Left lobe of liver (tissue), 2 donors: ENCODE measurements around the gene EPN2. TPM values are rescaled to one million over a fixed set of nuclear protein-coding genes. Genes with fewer than 3 reads are reported as not detected.

Experiments
- ATAC-seq: fragments of 200-7000 bp; cut with Tn5 transposase; one replicate; pipeline ENCODE4 v1.9.1; 2020; ENCODE audit warnings: mild to moderate bottlenecking, moderate library complexity
- DNase-seq: peaks from one replicate; pipeline ENCODE4 v3.0.0-alpha.2; 2020; ENCODE audit warnings: low spot score
- total RNA-seq: library from RNA; stranded (reverse); gene quantifications from one replicate; pipeline ENCODE4 v1.2.1, GENCODE V29; 2021
- donor health status: DM: no; HTN: no; CAD: no; lungs with moderate emphysema.
- donor health status: DM: no; HTN: yes; CAD: no.

EPN2 gene
- total RNA-seq, 1 donor from 2014 or later = 13.1 TPM

DNA sequence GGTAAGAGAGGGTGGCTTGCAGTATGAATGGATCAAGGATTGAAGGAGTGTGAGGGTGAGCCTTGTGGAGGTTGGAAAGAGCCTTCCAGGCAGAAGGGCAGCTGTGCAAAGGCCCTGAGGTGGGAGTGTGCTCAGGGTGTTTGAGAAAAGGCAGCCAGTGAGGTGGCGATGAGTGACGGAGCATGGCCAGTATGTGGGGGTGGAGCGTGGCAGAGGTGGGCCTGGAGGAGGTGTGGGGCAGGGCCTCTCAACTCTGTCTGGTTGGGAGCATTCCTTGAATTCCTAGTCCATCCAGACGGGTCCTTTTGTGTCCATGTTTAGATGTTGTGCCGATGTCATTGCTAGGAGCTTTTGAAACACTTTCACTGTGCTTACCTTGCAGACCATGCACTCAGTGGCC is 51.3 kb downstream of the EPN2 start:
- DNase-seq = no peak
- no peak for ATAC-seq

GRCh38 chr17:19290066-19290705 is 53.0 kb downstream of the EPN2 start:
- no peak for DNase-seq
- no peak for ATAC-seq

DNA sequence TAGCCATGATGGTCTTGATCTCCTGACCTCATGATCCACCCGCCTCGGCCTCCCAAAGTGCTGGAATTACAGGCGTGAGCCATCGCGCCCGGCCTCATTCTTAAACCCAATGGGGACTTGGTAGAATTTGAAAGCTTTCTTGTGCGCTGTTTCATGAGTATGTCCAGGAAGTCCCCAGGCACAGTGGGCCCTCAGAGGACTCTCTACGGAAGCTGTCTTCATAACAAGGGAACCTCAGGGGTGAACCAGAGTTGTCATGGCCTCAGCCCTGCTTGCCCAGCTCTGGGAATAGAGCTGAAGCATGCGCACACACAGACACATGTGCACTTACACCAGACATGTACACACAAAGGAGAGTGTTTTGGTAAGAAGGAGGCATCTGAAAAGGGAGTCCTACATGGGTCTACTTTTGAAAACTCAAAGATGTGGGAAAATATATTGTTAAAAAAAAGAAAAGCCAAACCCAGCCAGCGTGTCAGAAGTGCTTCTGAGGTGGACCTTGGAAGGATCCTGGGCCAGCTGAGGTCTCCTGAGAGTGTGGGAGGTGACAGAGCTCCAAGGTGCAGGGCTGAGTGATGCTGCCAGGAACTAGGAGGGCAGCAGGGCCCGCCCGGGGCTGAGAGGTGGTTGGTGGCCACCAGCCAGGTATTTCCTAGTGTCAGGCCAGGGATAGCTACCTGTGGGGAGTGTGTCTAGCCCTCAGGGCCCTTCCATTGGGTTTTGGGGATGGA is 54.6 kb downstream of the EPN2 start:
- no peak for ATAC-seq
- no peak for DNase-seq

DNA sequence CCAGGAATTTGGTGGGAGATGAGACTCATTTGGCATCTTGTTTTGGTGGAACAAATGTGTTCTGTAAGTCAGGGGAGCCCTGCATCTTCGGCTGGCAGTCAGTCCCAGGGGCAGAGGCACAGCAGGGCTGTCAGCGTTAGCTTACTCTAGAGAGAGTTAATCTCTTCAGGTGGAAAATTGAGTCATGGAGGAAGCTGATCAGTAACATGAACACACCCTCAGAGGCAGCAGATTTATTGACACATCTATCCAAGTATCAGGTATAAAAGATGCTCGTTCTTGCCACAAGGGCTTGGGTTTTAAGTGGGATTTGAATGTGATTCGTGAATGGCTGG is 55.2 kb downstream of the EPN2 start:
- ATAC-seq (no peak), DNase-seq (no peak)

DNA sequence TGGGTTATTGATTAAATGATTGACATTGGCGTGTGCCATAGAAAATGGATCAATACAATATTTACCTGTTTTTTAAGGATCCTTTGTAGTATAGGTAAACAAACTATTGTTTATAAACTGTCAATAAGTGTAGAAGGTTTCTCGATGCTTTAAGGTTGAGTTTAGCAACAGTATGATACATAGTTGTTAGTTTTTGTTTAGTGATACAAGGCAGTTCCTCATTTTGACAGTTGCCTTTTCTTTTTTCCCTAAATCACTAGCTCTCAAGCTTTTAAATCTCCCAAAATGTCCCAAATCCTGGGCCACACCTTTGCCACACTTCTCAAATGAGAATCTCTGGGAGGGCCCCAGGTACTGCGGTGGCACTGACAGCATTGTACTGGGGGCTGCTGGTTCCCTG is 57.3 kb downstream of the EPN2 start:
- no peak for DNase-seq
- no peak for ATAC-seq

DNA sequence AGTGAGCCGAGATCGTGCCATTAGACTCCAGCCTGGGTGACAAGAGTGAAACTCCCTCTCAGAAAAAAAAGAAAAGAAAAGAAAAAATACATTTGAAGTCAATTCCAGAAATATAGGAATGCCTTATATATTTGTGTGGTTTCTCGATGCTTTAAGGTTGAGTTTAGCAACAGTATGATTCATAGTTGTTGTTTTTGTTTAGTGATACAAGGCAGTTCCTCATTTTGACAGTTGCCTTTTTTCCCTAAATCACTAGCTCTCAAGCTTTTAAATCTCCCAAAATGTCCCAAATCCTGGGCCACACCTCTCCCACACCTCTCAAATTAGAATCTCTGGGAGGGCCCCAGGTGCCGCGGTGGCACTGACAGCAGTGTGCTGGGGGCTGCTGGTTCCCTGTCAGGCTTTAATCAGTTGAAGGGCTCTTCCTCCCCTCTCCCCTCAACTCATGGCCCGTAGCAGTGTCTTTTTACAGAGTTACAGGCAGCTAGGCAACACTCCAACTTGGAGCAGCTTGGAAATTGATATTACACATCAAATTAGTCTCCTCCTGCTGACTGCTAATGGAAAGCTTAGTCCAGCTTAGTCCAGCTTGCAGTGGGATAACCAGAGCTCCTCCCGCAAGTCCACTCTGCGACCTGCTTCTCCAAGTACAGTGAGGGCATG is 58.4 kb downstream of the EPN2 start:
- DNase-seq (no peak), ATAC-seq (no peak)

DNA sequence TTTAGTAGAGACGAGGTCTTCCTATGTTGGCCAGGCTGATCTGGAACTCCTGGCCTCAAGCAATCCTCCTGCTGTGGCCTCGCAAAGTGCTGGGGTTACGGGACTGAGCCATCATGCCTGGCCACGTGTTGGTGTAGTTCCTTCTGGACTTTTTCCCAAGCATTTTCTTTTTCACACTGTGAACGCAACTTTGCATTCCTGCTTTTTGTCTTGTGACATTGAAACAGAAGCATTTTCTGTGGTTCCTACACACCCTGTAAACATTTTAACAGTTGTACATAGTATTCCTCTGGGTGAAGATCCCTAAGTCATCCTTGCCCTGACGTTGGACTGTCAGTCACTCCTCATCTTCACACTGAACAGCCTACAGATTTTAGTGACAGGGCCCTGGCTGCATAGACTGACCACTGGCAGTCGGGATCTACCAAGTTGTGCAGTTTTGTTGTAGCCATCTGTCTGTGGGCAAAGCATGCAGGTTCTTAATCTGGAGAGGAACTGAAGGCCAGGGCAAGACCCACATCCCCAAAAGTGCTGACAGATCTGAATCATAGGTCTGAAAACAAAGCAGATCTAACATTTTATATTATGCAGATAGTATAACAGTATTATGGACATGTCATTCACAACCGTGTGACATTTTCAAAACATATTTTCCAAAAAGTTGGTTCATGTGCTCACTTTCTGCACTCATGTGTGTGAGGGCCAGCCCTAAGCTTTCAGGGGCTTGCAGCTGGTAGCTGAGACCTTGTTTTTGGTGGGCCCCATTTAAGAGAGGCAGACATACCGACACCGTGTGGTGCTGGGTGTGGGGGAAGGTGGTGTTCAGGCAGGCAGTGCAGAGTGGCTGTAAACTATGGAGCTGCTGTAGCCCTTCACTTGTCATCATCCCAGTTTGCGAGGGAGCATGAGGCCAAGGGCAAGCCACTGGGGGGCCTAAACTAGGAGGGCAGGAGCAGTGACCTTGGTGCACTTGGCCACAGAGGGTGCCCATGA is 59.9 kb downstream of the EPN2 start:
- ATAC-seq = no peak
- no peak for DNase-seq

DNA sequence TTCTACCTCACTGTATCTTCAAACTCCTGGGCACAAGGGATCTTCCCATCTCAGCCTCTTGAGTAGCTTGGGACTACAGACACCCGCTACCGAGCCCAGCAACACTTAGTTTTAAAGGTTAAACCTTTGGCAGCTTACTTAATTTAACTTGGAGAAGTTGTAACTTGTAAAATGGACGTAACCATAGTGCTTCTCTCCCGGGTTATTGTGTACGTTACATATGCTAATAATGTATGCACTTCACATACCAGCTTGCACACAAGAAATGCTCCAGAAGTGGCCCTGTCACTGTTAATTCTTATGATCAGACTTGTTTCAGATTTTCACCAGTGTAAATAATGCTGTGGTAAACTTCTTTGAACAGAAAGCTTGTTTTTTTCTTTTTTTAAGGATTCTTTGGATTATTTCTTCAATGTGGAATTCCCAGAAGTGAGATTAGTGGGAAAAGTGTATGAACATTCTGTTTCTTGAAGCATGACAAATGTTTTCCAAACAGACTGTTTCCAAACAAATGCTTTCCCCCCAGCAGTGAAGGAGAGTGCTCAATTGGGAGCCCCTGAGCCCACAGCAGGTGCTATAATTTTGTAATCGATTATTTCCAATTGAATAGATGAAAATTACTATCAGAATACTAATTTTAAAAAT is 61.5 kb downstream of the EPN2 start:
- DNase-seq (no peak), ATAC-seq (no peak)

- no peak for DNase-seq
- no peak for ATAC-seq
Measured at GRCh38 chr17:19299214-19299747, 62.1 kb downstream of the EPN2 start.

GRCh38 chr17:19299866-19300265 is 62.7 kb downstream of the EPN2 start:
- no peak for ATAC-seq
- DNase-seq = no peak

DNA sequence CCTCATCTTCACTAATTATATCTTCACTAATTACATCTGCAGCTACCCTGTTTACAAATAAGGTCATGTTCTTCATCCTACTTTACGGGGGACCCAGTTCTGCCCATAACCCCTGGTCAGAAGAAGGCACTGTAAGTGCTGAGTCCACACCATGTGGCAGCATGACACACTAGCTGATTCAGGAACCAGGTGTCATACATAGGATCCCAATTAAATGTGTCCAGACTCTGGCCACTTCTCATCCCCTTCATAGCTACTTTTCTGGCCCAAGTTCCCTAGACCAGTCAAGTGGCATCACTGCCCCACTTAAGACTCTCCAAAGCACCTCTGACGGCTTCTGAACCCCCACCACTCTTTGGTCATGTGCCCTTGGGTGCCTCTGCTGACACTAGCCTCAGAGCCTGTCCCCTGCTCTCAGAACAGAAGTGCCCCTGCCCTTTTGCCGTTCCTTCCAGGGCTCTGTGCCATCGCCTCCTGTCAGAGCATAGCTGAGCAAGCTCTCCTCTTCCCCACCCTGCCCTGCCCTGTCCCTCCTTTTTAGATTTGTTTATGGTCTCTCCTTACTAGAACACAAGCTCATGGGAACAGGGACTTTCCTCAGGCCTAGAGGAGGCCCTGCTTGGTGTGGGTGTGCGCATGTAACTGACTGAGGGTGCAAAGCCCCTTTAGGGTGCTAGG is 64.2 kb downstream of the EPN2 start:
- ATAC-seq (no peak), DNase-seq (no peak)

- ATAC-seq (no peak), DNase-seq (no peak)
Measured at GRCh38 chr17:19301973-19302372, 64.8 kb downstream of the EPN2 start.

- DNase-seq (no peak), ATAC-seq (no peak)
Measured at GRCh38 chr17:19302791-19303331, 65.7 kb downstream of the EPN2 start.

DNA sequence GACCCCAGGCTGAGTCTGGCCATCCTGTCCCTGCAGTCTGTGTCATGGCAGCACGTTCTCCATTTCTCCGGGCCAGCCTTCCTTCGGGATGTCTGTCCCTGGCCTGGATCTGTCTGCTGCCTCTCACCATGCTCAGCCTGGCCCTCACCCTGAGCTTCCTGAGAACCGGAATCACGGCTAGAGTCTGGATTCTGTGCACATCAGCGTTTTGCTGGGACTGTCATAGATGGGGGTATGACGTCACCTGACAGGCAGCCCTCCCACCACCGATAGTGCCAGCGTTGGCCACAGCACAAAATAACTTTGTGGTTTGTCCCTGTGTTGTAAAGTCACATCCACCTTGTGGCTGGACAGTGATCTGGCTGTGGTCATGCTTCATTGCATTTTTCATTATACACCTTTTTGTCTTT is 66.2 kb downstream of the EPN2 start:
- ATAC-seq (no peak), DNase-seq (no peak)

- DNase-seq (peak; percentile 62), ATAC-seq (peak; percentile 74)
Measured at GRCh38 chr17:19304209-19304608, 67.0 kb downstream of the EPN2 start.

GRCh38 chr17:19304751-19305150 is 67.6 kb downstream of the EPN2 start:
- no peak for DNase-seq
- ATAC-seq = no peak

- ATAC-seq = no peak
- DNase-seq = no peak
Measured at GRCh38 chr17:19305256-19305655, 68.1 kb downstream of the EPN2 start.

DNA sequence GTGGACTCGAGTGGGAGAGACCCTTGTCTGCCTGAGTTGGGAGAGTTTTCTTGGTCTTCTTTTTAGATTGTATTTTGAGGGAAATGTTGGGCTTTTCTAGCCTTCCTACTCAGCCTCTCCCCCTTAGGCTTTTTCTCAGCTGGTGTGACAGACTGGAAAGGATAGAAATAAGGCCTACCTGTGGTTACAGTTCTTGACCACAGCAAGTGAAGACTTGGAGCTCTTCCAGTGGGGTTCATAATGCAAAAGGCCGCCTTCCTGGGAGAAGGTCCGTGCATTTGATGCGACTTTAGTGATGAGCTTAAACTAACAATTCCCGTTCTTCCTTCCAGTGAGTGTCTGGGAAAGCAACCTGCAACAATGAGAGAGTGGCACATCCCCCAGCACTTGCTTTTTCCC is 68.6 kb downstream of the EPN2 start:
- no peak for ATAC-seq
- no peak for DNase-seq
